ENCODE measurements around the gene EXO1. TPM values are rescaled to one million over a fixed set of nuclear protein-coding genes. Genes with fewer than 3 reads are reported as not detected.
"Not testable (repeated sequence)": the region's sequence is repeated elsewhere in the genome, so short reads cannot be mapped to it uniquely, and the experiment has no call there.

EXO1 gene
- total RNA-seq, 1 donor: 0.94 TPM

- no peaks in the 10 kb centered on the region for H3K27me3 ChIP-seq (ENCODE audit: insufficient read depth, low read length)
- H3K4me1 ChIP-seq (ENCODE audit: insufficient read depth, low read length): peaks cover 13% of the 10 kb centered on the region
- H3K4me3 ChIP-seq (ENCODE audit: low read length): no peak overlapping the region
- H3K9me3 ChIP-seq (ENCODE audit: low read depth, low read length): no peaks in the 10 kb centered on the region
These were observed 1.0 kb upstream of the EXO1 start for GRCh38 chr1:241846862-241847539.

DNA sequence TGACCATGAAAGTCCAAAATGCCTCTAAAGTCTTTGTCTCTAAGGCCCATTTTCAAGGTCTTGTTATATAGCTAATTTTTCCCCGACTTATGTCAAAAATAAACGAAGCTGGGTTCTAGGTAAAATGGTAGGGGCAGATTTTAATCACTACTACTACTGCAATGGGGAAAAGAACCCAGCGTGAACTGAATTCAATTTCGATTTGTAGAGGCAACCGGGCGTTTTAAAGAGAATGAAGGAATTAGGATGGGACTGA, 536 bp upstream of the EXO1 start:
- Histone ChIP-seq H3K4me3 (ENCODE audit: low read length) (peak overlapping the region; percentile 89), H3K9me3 (ENCODE audit: low read depth, low read length) (no peaks in the 10 kb centered on the region), H3K4me1 (ENCODE audit: insufficient read depth, low read length) (peaks cover 13% of the 10 kb centered on the region), H3K27me3 (ENCODE audit: insufficient read depth, low read length) (no peaks in the 10 kb centered on the region)

GRCh38 chr1:241848686-241849344, 811 bp downstream of the EXO1 start:
- Histone ChIP-seq H3K9me3 (ENCODE audit: low read depth, low read length) (no peaks in the 10 kb centered on the region), H3K4me1 (ENCODE audit: insufficient read depth, low read length) (peaks cover 13% of the 10 kb centered on the region), H3K4me3 (ENCODE audit: low read length) (peak overlapping the region; percentile 89), H3K27me3 (ENCODE audit: insufficient read depth, low read length) (no peaks in the 10 kb centered on the region)

DNA sequence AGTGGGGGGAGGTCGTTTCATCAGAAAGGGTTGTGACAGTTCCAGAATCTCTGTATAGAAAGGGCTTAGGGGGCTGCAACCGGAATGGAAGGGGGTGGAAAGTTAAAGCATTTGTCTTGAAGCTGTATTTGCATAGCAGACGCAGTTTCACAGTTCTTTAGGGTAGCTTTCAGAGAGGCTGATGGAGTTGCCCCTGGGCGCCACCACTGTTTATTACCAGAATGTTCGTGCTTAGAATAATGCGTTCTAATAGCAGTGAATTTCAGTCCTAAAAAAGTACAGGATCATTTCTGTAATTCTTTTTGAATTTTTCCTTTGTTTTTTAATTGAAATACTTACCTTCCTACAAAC, 1.3 kb downstream of the EXO1 start:
- Histone ChIP-seq H3K9me3 (ENCODE audit: low read depth, low read length) (no peaks in the 10 kb centered on the region), H3K4me1 (ENCODE audit: insufficient read depth, low read length) (peaks cover 13% of the 10 kb centered on the region), H3K27me3 (ENCODE audit: insufficient read depth, low read length) (no peaks in the 10 kb centered on the region), H3K4me3 (ENCODE audit: low read length) (no peak overlapping the region)

GRCh38 chr1:241855545-241856140, 7.6 kb downstream of the EXO1 start:
- H3K4me1 ChIP-seq (ENCODE audit: insufficient read depth, low read length); H3K9me3 ChIP-seq (ENCODE audit: low read depth, low read length); H3K4me3 ChIP-seq (ENCODE audit: low read length); H3K27me3 ChIP-seq (ENCODE audit: insufficient read depth, low read length): not testable (repeated sequence)

DNA sequence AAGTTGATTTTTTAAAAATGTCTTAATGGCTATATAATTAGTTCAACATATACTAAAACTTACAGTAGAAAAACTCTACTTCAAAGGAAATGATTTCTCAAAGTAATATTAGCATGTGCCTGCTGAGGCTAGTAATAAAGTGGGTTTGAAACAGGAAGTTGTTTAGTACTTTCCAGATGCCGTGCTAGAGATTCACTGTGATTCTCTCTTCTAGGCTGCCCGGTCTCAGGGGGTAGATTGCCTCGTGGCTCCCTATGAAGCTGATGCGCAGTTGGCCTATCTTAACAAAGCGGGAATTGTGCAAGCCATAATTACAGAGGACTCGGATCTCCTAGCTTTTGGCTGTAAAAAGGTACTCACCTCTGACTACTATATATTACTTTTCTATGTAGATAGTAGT, 9.1 kb downstream of the EXO1 start:
- H3K27me3 ChIP-seq (ENCODE audit: insufficient read depth, low read length): no peaks in the 10 kb centered on the region
- H3K4me1 ChIP-seq (ENCODE audit: insufficient read depth, low read length): no peaks in the 10 kb centered on the region
- H3K9me3 ChIP-seq (ENCODE audit: low read depth, low read length): no peaks in the 10 kb centered on the region
- H3K4me3 ChIP-seq (ENCODE audit: low read length): no peak overlapping the region

DNA sequence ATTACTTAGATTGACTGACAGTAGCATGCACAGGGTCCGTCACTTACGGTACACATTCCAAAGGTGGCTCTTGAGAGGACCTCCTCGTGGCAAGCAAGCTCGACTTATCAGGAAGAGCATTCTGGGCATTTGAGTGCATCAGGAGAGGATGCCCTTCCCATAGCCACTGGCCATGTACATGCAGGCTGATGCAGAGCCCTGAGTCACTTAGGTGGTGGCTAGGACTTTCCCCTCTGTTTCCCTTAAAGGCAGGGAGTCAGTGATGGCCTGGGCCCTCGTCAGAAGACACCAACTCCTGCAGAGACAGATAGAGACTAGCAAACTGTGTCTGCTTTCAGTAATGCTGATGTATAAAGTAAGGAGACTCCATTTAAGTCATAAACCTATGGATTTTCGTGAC, 12.9 kb downstream of the EXO1 start:
- Histone ChIP-seq H3K9me3 (ENCODE audit: low read depth, low read length) (no peaks in the 10 kb centered on the region), H3K4me3 (ENCODE audit: low read length) (no peak overlapping the region), H3K4me1 (ENCODE audit: insufficient read depth, low read length) (no peaks in the 10 kb centered on the region), H3K27me3 (ENCODE audit: insufficient read depth, low read length) (no peaks in the 10 kb centered on the region)

DNA sequence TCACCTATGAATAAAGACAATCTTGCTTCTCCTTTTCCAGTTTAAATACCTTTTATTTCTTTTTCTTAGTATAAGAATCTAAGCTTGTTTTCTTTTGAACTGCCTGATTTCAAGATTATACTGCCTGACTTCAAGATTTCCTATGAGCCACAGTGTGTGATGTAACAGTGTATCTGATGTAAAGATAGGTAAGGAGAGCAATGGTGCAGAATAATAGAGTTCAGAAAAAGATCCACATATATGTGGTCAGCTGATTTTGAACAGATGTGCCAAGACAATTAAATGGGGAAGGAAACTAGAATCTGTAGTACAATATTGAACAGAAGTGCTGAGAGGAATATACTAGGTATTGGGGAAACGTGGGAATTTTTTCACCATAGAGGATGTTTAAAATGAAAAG, 21.0 kb downstream of the EXO1 start:
- no peaks in the 10 kb centered on the region for H3K27me3 ChIP-seq (ENCODE audit: insufficient read depth, low read length)
- no peaks in the 10 kb centered on the region for H3K9me3 ChIP-seq (ENCODE audit: low read depth, low read length)
- no peak overlapping the region for H3K4me3 ChIP-seq (ENCODE audit: low read length)
- H3K4me1 ChIP-seq (ENCODE audit: insufficient read depth, low read length): no peaks in the 10 kb centered on the region

DNA sequence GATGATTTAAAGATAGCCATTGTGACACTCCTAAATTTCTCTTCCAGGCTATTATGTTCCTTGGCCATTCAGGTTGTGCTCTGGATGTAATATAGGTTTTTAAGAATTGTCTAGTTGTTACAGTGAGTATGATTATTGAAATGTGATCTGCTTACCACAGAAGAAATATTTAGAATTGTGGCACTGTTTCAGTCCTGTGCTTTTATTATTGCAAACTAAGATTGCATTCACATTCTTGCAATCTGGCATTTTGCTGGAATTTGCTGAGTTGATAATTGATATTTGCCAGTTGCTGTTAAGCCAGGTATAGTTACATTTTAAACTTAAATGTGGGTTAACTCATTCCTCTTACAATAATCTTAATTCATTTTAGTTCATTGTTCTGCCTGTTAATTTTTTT, 22.3 kb downstream of the EXO1 start:
- Histone ChIP-seq H3K27me3 (ENCODE audit: insufficient read depth, low read length) (no peaks in the 10 kb centered on the region), H3K4me3 (ENCODE audit: low read length) (no peak overlapping the region), H3K9me3 (ENCODE audit: low read depth, low read length) (no peaks in the 10 kb centered on the region), H3K4me1 (ENCODE audit: insufficient read depth, low read length) (no peaks in the 10 kb centered on the region)

DNA sequence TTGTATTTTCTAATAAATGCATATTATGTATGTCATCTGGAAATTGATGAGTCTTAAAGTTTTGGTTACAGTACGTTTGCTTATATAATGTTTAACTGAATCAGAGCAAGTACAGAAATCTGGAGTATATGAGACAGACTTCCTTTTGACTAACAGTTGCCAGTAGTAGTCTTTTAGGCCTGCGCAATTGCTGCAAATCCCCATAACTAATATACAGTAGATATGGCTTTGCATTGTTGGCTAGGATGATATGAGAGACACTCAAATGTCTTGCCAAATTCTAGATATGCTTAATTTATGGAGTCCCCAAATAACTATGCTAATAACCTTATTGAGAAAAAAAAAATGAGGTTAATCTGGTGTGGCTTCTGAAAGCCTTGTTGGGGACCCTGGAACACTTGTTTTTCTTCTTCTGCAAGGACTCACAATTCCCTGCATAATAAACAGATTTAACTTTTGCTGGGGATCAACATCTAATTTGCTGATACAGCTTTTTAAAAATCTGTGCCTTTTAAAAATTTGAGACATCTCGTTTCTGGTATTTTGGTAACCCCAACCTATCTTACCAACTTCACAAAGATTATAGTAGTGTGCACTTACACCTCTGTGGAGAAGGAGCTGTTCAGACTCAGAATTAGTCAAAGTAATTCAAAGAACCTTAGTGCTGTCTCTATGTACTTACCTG, 22.9 kb downstream of the EXO1 start:
- Histone ChIP-seq H3K9me3 (ENCODE audit: low read depth, low read length) (no peaks in the 10 kb centered on the region), H3K27me3 (ENCODE audit: insufficient read depth, low read length) (no peaks in the 10 kb centered on the region), H3K4me1 (ENCODE audit: insufficient read depth, low read length) (no peaks in the 10 kb centered on the region), H3K4me3 (ENCODE audit: low read length) (no peak overlapping the region)

DNA sequence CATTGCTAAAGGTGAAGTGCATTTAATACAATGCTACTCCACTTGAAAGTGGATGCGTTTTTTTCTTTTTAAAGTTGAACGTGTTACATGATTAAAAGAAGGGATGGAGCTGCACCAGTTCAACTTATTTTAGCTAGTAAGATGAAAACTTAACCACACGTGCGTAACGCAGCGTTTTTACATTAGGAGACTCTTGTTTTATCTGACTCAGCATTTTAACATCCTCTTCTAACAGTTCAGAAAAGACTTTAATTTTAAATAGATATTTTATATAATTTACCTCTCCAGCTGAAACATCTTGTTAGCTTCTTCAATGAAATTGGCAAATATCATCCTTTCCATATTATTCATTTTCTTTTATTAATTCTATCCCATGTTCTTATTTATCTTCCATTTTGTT, 33.4 kb downstream of the EXO1 start:
- Histone ChIP-seq H3K9me3 (ENCODE audit: low read depth, low read length) (no peaks in the 10 kb centered on the region), H3K4me1 (ENCODE audit: insufficient read depth, low read length) (no peaks in the 10 kb centered on the region), H3K27me3 (ENCODE audit: insufficient read depth, low read length) (no peaks in the 10 kb centered on the region), H3K4me3 (ENCODE audit: low read length) (no peak overlapping the region)

DNA sequence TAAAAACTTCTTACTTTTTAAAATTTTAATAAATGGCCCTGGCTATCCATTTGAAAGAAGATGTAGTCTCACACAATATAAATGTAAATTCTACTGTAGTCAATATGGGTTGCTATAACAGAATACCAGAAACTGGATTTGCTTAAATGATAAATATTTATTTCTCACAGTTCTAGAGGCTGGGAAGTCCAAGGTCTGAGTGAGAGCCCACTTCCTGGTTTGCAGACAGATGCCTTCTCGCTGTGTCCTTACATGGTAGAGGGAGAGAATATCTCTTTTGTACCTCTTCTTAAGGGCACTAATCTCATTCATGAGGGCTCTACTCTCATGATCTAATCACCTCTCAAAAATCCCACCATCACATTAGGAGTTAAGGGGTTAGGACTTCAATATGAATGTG, 35.2 kb downstream of the EXO1 start:
- Histone ChIP-seq H3K4me3 (ENCODE audit: low read length) (no peak overlapping the region), H3K27me3 (ENCODE audit: insufficient read depth, low read length) (no peaks in the 10 kb centered on the region), H3K9me3 (ENCODE audit: low read depth, low read length) (no peaks in the 10 kb centered on the region), H3K4me1 (ENCODE audit: insufficient read depth, low read length) (no peaks in the 10 kb centered on the region)

GRCh38 chr1:241888232-241888631, 40.2 kb downstream of the EXO1 start:
- Histone ChIP-seq H3K4me3 (ENCODE audit: low read length) (no peak overlapping the region), H3K9me3 (ENCODE audit: low read depth, low read length) (no peaks in the 10 kb centered on the region), H3K4me1 (ENCODE audit: insufficient read depth, low read length) (no peaks in the 10 kb centered on the region), H3K27me3 (ENCODE audit: insufficient read depth, low read length) (no peaks in the 10 kb centered on the region)

DNA sequence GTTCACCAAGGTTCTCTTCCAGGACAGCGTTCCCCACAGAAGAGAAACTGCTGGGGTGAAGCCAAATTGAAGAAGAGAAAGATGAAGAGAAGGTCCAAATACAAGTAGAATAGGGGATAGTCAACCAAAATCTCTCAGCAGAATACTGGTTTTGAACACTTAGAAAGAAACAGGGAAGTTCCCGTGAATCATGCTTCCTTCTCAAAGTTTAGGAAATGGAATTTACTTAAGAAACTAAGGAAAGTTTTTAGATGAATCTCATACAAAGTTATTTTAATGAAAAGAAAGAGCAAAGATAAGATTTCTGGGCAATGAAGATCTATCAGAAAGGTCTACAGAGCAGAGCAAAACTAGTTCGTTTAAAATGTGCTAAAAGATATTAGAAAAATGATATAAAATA, 43.3 kb downstream of the EXO1 start:
- Histone ChIP-seq H3K4me1 (ENCODE audit: insufficient read depth, low read length) (no peaks in the 10 kb centered on the region), H3K9me3 (ENCODE audit: low read depth, low read length) (no peaks in the 10 kb centered on the region), H3K27me3 (ENCODE audit: insufficient read depth, low read length) (no peaks in the 10 kb centered on the region), H3K4me3 (ENCODE audit: low read length) (no peak overlapping the region)

DNA sequence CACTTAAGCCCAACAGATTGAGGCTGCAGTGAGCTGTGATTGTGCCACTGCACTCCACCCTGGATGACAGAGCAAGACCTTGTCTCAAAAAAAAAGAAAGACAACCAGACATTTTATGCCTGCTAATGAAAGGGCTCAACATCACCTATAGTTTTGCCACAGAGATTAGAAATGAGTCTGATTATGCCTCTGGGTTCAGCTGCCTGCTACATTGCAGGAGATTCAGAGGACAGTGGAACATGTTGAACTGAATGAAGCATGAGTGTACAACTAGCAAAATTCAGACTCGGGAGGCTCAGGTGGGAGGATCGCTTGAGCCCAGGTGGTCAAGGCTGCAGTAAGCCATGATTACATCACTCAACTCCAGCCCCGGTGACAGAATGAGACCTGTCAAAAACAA, 46.0 kb downstream of the EXO1 start:
- H3K4me1 ChIP-seq (ENCODE audit: insufficient read depth, low read length): peaks cover 6% of the 10 kb centered on the region
- H3K27me3 ChIP-seq (ENCODE audit: insufficient read depth, low read length): no peaks in the 10 kb centered on the region
- no peak overlapping the region for H3K4me3 ChIP-seq (ENCODE audit: low read length)

GRCh38 chr1:241895013-241895412, 47.0 kb downstream of the EXO1 start:
- Histone ChIP-seq H3K9me3 (ENCODE audit: low read depth, low read length) (no peaks in the 10 kb centered on the region), H3K4me1 (ENCODE audit: insufficient read depth, low read length) (peaks cover 6% of the 10 kb centered on the region), H3K27me3 (ENCODE audit: insufficient read depth, low read length) (no peaks in the 10 kb centered on the region), H3K4me3 (ENCODE audit: low read length) (no peak overlapping the region)

More for the DNA sequence above, 46.0 kb downstream of the EXO1 start:
- H3K9me3 ChIP-seq (ENCODE audit: low read depth, low read length): no peaks in the 10 kb centered on the region

All from mononuclear cell (primary cell).